HepG2 (cell line): Measurements from ENCODE around the gene NABP1.

Experiments used
- CREM ChIP-seq, 2 experiments: sonication (generic) in 1 of 2; formaldehyde crosslinking in 1 of 2; IDR thresholded peaks; 2 replicates each; pipeline versions ENCODE4 v1.4.0 to v1.6.1; 2016 to 2020; ENCODE audit warnings: antibody characterized with exemption in 1 of 2, mild to moderate bottlenecking in 1 of 2, missing genetic modification reagents in 1 of 2
- CTCF ChIP-seq: sonication (generic); formaldehyde crosslinking; IDR thresholded peaks from 2 replicates; pipeline ENCODE4 v1.5.0; 2020; ENCODE audit warnings: mild to moderate bottlenecking, missing genetic modification reagents, moderate library complexity
- ESRRA ChIP-seq: sonication (generic); formaldehyde crosslinking; IDR thresholded peaks from 2 replicates; pipeline ENCODE4 v1.5.1; 2020; ENCODE audit warnings: mild to moderate bottlenecking, low read depth, missing genetic modification reagents
- EZH2 ChIP-seq: conservative IDR thresholded peaks from 2 replicates; pipeline ENCODE4 v1.6.1; 2012; ENCODE audit warnings: mild to moderate bottlenecking, low read depth, low read length, moderate library complexity
- SALL2 ChIP-seq: sonication (generic); formaldehyde crosslinking; IDR thresholded peaks from 2 replicates; pipeline ENCODE4 v1.8.1; 2023; ENCODE audit warnings: mild to moderate bottlenecking, missing genetic modification reagents, inconsistent platforms
- ZBTB43 ChIP-seq: sonication (generic); formaldehyde crosslinking; conservative IDR thresholded peaks from 2 replicates; pipeline ENCODE4 v1.4.0; 2020; ENCODE audit warnings: missing genetic modification reagents
- ZNF597 ChIP-seq: sonication (generic); formaldehyde crosslinking; IDR thresholded peaks from 2 replicates; pipeline ENCODE4 v1.5.0; 2020; ENCODE audit warnings: missing genetic modification reagents
- ZSCAN29 ChIP-seq: sonication (generic); formaldehyde crosslinking; conservative IDR thresholded peaks from 2 replicates; pipeline ENCODE4 v1.4.0; 2020; ENCODE audit warnings: mild to moderate bottlenecking, missing genetic modification reagents

GRCh38 chr2:191641609-191642008 lies 36.3 kb upstream of the NABP1 start:
- TF ChIP-seq ZSCAN29 (CRISPR knock-in tag) (no peak), ZNF597 (CRISPR knock-in tag) (no peak), EZH2 (no peak), ZBTB43 (no peak), SALL2 (CRISPR knock-in tag) (no peak), CTCF (no peak), ESRRA (no peak), CREM (IDR thresholded peaks at IDR 0.05) (no peak), CREM (CRISPR knock-in tag; IDR thresholded peaks at IDR 0.05) (no peak)
